Activated gamma-delta T cell (primary cell): ENCODE data around the gene MROH2B.

ENCODE experiments used
- DNase-seq: peaks from one replicate; lab custom pipeline; 2025; lab: John Stamatoyannopoulos, UW

MROH2B gene

GRCh38 chr5:40972434-40972833, 98.7 kb downstream of the MROH2B start:
- no peak for DNase-seq

- DNase-seq = no peak
Observed at GRCh38 chr5:40962207-40962955, 108.8 kb downstream of the MROH2B start.

GRCh38 chr5:40960037-40960436, 111.1 kb downstream of the MROH2B start:
- no peak for DNase-seq

GRCh38 chr5:40958811-40959210, 112.3 kb downstream of the MROH2B start:
- no peak for DNase-seq

- DNase-seq = no peak
Observed at GRCh38 chr5:40957048-40957447, 114.1 kb downstream of the MROH2B start.

- DNase-seq = no peak
Observed at GRCh38 chr5:40955313-40955712, 115.8 kb downstream of the MROH2B start.
